Brain microvascular endothelial cell (primary cell): ENCODE measurements around the gene ACAN.

Experiments used
- DNase-seq: peaks from one replicate; pipeline ENCODE4 v3.0.0-alpha.2; 2020
- H3K27ac ChIP-seq: fragments of 250-450 bp; sonication (Bioruptor Pico); 2 replicates; pipeline ENCODE4 v1.5.1; 2020; ENCODE audit warnings: mild to moderate bottlenecking, moderate library complexity
- H3K27me3 ChIP-seq: fragments of 250-450 bp; sonication (Bioruptor Pico); replicated peaks from 2 replicates; pipeline ENCODE4 v1.5.1; 2020; ENCODE audit warnings: mild to moderate bottlenecking
- H3K36me3 ChIP-seq: fragments of 250-450 bp; sonication (Bioruptor Pico); replicated peaks from 2 replicates; pipeline ENCODE4 v1.5.1; 2020; ENCODE audit warnings: mild to moderate bottlenecking
- H3K4me3 ChIP-seq: 2 replicates; pipeline ENCODE4 v1.5.1; 2011; ENCODE audit warnings: low read depth, mild to moderate bottlenecking, control low read depth, low read length, moderate library complexity
- CTCF ChIP-seq: IDR thresholded peaks from 2 replicates; pipeline ENCODE4 v1.5.1; 2011; ENCODE audit warnings: low read depth, mild to moderate bottlenecking, moderate library complexity, low read length, control low read depth, inconsistent platforms; ENCODE audit errors: missing control alignments
- in situ Hi-C: cut with HindIII; loops from 2 replicates; pipeline ENCODE4 v1.10.0; 2017; ENCODE audit warnings: low sequenced_read_pairs, low pct_ligation_motif_present

Gene ACAN

GRCh38 chr15:88788036-88788435, 15.2 kb upstream of the ACAN start:
- Histone ChIP-seq H3K36me3 (no peaks in the 10 kb centered on the region), H3K27ac (no peak overlapping the region), H3K4me3 (no peak overlapping the region), H3K27me3 (peaks cover 5% of the 10 kb centered on the region)
- DNase-seq = no peak
- in situ Hi-C loops = no loop called here
- TF ChIP-seq CTCF = no peak

- peaks cover 10% of the 10 kb centered on the region for H3K27me3 ChIP-seq
- H3K27ac ChIP-seq = no peak overlapping the region
- H3K36me3 ChIP-seq = no peaks in the 10 kb centered on the region
- in situ Hi-C loops = no loop called here
- DNase-seq = no peak
- no peak overlapping the region for H3K4me3 ChIP-seq
- TF ChIP-seq CTCF = no peak
Measured at GRCh38 chr15:88788816-88789215, 14.4 kb upstream of the ACAN start.

GRCh38 chr15:88790486-88790885, 12.8 kb upstream of the ACAN start:
- no peak overlapping the region for H3K27ac ChIP-seq
- H3K27me3 ChIP-seq = peaks cover 13% of the 10 kb centered on the region
- no peak for DNase-seq
- no peaks in the 10 kb centered on the region for H3K36me3 ChIP-seq
- no peak overlapping the region for H3K4me3 ChIP-seq
- in situ Hi-C loops = no loop called here
- no peak for TF ChIP-seq CTCF

GRCh38 chr15:88791637-88792036, 11.6 kb upstream of the ACAN start:
- Histone ChIP-seq H3K27ac (no peak overlapping the region), H3K4me3 (no peak overlapping the region), H3K27me3 (peaks cover 13% of the 10 kb centered on the region), H3K36me3 (no peaks in the 10 kb centered on the region)
- in situ Hi-C loops = no loop called here
- TF ChIP-seq CTCF = no peak
- DNase-seq = no peak

GRCh38 chr15:88792342-88793282, 10.6 kb upstream of the ACAN start:
- DNase-seq = no peak
- no peak for TF ChIP-seq CTCF
- Histone ChIP-seq H3K4me3 (no peak overlapping the region), H3K27ac (no peak overlapping the region), H3K27me3 (peaks cover 13% of the 10 kb centered on the region), H3K36me3 (no peaks in the 10 kb centered on the region)
- in situ Hi-C loops = no loop called here

GRCh38 chr15:88794001-88794400, 9.2 kb upstream of the ACAN start:
- H3K4me3 ChIP-seq = no peak overlapping the region
- H3K36me3 ChIP-seq = no peaks in the 10 kb centered on the region
- no peak overlapping the region for H3K27ac ChIP-seq
- TF ChIP-seq CTCF = no peak
- in situ Hi-C loops = no loop called here
- DNase-seq = no peak
- H3K27me3 ChIP-seq = peaks cover 13% of the 10 kb centered on the region
